ENCODE measurements around the gene CD99L2. TPM values are rescaled to one million over a fixed set of nuclear protein-coding genes. Genes with fewer than 3 reads are reported as not detected.
"Not testable (repeated sequence)": the region's sequence is repeated elsewhere in the genome, so short reads cannot be mapped to it uniquely, and the experiment has no call there.

Gene CD99L2
- total and polyA plus RNA-seq, 3 donors from 2014 or later: 35.4 to 56.6 (median 36.5) TPM

- Histone ChIP-seq H3K4me1 (no peaks in the 10 kb centered on the region), H3K27ac (no peak overlapping the region), H3K36me3 (ENCODE audit: low read depth, missing control alignments) (no peaks in the 10 kb centered on the region), H3K4me3 (no peak overlapping the region), H3K9me3 (no peaks in the 10 kb centered on the region), H3K27me3 (no peaks in the 10 kb centered on the region)
- no peak for TF ChIP-seq CTCF (IDR thresholded peaks at IDR 0.05)
- no peak for TF ChIP-seq POLR2A (IDR thresholded peaks at IDR 0.05)
- intact Hi-C loops (cut with DNase I; ENCODE audit: low total_unique reads): no loop called here
- 84 to 91% methylated on average over 5 of the region's 5 CpGs for WGBS, 2 donors
- no peak for DNase-seq
These were observed 18.3 kb downstream of the CD99L2 start for GRCh38 chrX:150879855-150880807.

GRCh38 chrX:150875621-150876020 lies 22.8 kb downstream of the CD99L2 start:
- H3K4me1 ChIP-seq; intact Hi-C loops (cut with DNase I; ENCODE audit: low total_unique reads); H3K9me3 ChIP-seq; H3K27ac ChIP-seq; H3K4me3 ChIP-seq; H3K27me3 ChIP-seq; H3K36me3 ChIP-seq (ENCODE audit: low read depth, missing control alignments); DNase-seq: not testable (repeated sequence)
- 71 to 96% methylated on average over 2 of the region's 2 CpGs for WGBS, 2 donors

GRCh38 chrX:150874448-150874847 lies 24.0 kb downstream of the CD99L2 start:
- Histone ChIP-seq H3K4me1 (no peaks in the 10 kb centered on the region), H3K27me3 (no peaks in the 10 kb centered on the region), H3K9me3 (no peaks in the 10 kb centered on the region), H3K36me3 (ENCODE audit: low read depth, missing control alignments) (no peaks in the 10 kb centered on the region), H3K27ac (no peak overlapping the region), H3K4me3 (no peak overlapping the region)
- TF ChIP-seq CTCF (IDR thresholded peaks at IDR 0.05) (no peak), POLR2A (IDR thresholded peaks at IDR 0.05) (no peak)
- WGBS, 2 donors: 83 to 97% methylated on average over 1 to 5 of the region's 5 CpGs
- no peak for DNase-seq
- intact Hi-C loops (cut with DNase I; ENCODE audit: low total_unique reads): no loop called here

GRCh38 chrX:150873616-150874015 lies 24.9 kb downstream of the CD99L2 start:
- Histone ChIP-seq H3K27ac (no peak overlapping the region), H3K4me3 (no peak overlapping the region), H3K36me3 (ENCODE audit: low read depth, missing control alignments) (no peaks in the 10 kb centered on the region), H3K9me3 (no peaks in the 10 kb centered on the region), H3K4me1 (no peaks in the 10 kb centered on the region), H3K27me3 (no peaks in the 10 kb centered on the region)
- intact Hi-C loops (cut with DNase I; ENCODE audit: low total_unique reads): no loop called here
- no peak for DNase-seq
- TF ChIP-seq POLR2A (IDR thresholded peaks at IDR 0.05) (no peak), CTCF (IDR thresholded peaks at IDR 0.05) (no peak)
- WGBS, 2 donors: 67 to 71% methylated on average over 1 of the region's 1 CpG

GRCh38 chrX:150872773-150873336 lies 25.6 kb downstream of the CD99L2 start:
- Histone ChIP-seq H3K36me3 (ENCODE audit: low read depth, missing control alignments) (no peaks in the 10 kb centered on the region), H3K27me3 (no peaks in the 10 kb centered on the region), H3K4me1 (no peaks in the 10 kb centered on the region), H3K27ac (no peak overlapping the region), H3K9me3 (no peaks in the 10 kb centered on the region), H3K4me3 (no peak overlapping the region)
- no peak for TF ChIP-seq POLR2A (IDR thresholded peaks at IDR 0.05)
- TF ChIP-seq CTCF (IDR thresholded peaks at IDR 0.05): no peak
- intact Hi-C loops (cut with DNase I; ENCODE audit: low total_unique reads): no loop called here
- WGBS, 2 donors: 93 to 94% methylated on average over 7 to 8 of the region's 8 CpGs
- DNase-seq: no peak
